Psoas muscle (tissue), 8 donors: Measurements from ENCODE around the gene OCA2. TPM values are rescaled to one million over a fixed set of nuclear protein-coding genes. Genes with fewer than 3 reads are reported as not detected.

Experiments
- ATAC-seq, 4 donors: fragments of 200-7000 bp; cut with Tn5 transposase; one replicate each; pipeline ENCODE4 v1.9.1; 2020; ENCODE audit warnings: moderate library complexity in 3 of 4, mild to moderate bottlenecking in 2 of 4
- DNase-seq, 2 donors: peaks; one replicate each; pipeline ENCODE4 v3.0.0-alpha.2; 2020
- H3K27ac ChIP-seq: fragments of 200-600 bp; one replicate; pipeline ENCODE4 v1.8.0; 2022
- H3K27me3 ChIP-seq, 3 donors: fragments of 200-600 bp in 1 of 3; one replicate each; pipeline versions ENCODE4 v1.6.1 to v1.8.0; 2013 to 2022; ENCODE audit warnings: low read length in 2 of 3, mild to moderate bottlenecking in 2 of 3, moderate library complexity in 1 of 3; ENCODE audit not compliant: insufficient read depth in 3 of 3
- H3K36me3 ChIP-seq, 2 donors: fragments of 200-600 bp in 1 of 2; one replicate each; pipeline versions ENCODE4 v1.6.1 to v1.8.0; 2013 to 2022; ENCODE audit warnings: low read depth in 1 of 2, mild to moderate bottlenecking in 1 of 2, moderate library complexity in 1 of 2; ENCODE audit not compliant: insufficient read depth in 1 of 2
- H3K4me1 ChIP-seq: fragments of 200-600 bp; one replicate; pipeline ENCODE4 v1.8.0; 2022
- H3K4me3 ChIP-seq: fragments of 200-600 bp; one replicate; pipeline ENCODE4 v1.8.0; 2022; ENCODE audit warnings: mild to moderate bottlenecking
- H3K9me3 ChIP-seq: fragments of 200-600 bp; one replicate; pipeline ENCODE4 v1.8.0; 2022
- WGBS, 3 donors: extraction: QIAGEN DNeasy Blood & Tissue Kit; methylation state at CpG; one replicate each; pipeline versions ENCODE4 v1.1.6 to v1.1.7; 2013; 5-methylcytosine and 5-hydroxymethylcytosine counted together
- intact Hi-C, 2 donors: fragments of 100-400 bp; cut with DNase I; formaldehyde crosslinking; loops; one replicate each; pipeline versions ENCODE4 v1.11.0 to v1.14.2; 2022
- polyA plus RNA-seq, 3 donors: library from polyadenylated mRNA; stranded (reverse); fragments of 200-250 nt; gene quantifications; one replicate each; pipeline ENCODE4 v1.2.3, GENCODE V29; 2013
- total RNA-seq, 4 donors: library from RNA; stranded (reverse); fragmentation: NEBNext Ultra II Directional in 2 of 4; extraction: Animal tissue kit (Norgen Biotek cat#: 25700) in 2 of 4; gene quantifications; one replicate each; pipeline versions ENCODE4 v1.2.1 to v1.2.4, GENCODE V29; 2021 to 2023
- TF ChIP-seq, protein P1 (sequence below): fragments of 200-600 bp; IDR thresholded peaks from one replicate; pipeline ENCODE4 v1.8.0; 2022; ENCODE audit warnings: antibody characterized with exemption
- donor health status: healthy with polysubstance abuse.
- donor health status: DM: no; HTN: no; CAD: no; lungs with moderate emphysema.
- donor health status: Bipolar disorder and iron deficiency.
- donor health status: healthy.
- donor health status: DM: yes; HTN: yes; CAD: no.
- donor health status: DM: no; HTN: no; CAD: no.
- donor health status: DM: no; HTN: no; CAD: no.
- donor health status: DM: yes; HTN: yes; CAD: no.

The OCA2 gene
- total and polyA plus RNA-seq, 7 donors, result 0.03 to 0.52 (median 0.17) TPM; not detected in 2

DNA sequence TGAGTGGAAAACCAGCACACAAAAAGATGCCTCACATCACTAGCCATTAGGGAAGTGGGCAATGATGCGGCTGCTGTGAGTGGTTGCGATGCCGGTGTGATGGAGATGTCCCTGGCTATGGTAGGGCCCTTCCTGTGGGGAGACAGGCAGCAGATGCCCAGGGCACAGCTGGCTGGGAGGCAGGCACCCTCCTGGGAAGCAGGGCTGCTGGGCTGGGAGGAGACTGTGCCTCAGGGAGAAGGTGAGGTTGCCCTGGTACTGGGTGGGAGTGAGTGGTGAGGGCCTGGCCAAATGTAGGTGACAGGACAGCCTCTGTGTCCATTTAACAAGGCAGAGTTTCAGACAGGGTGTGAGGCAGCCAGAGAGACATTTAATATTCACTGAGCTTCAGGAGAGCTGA lies 335.6 kb downstream of the OCA2 start:
- intact Hi-C loops, result loop anchor here in 1 of 2 donors (5.0 kb wide), 1 partner anchor 1229 kb away; no protein-coding TSS in a partner anchor
- TF ChIP-seq, protein P1, sequence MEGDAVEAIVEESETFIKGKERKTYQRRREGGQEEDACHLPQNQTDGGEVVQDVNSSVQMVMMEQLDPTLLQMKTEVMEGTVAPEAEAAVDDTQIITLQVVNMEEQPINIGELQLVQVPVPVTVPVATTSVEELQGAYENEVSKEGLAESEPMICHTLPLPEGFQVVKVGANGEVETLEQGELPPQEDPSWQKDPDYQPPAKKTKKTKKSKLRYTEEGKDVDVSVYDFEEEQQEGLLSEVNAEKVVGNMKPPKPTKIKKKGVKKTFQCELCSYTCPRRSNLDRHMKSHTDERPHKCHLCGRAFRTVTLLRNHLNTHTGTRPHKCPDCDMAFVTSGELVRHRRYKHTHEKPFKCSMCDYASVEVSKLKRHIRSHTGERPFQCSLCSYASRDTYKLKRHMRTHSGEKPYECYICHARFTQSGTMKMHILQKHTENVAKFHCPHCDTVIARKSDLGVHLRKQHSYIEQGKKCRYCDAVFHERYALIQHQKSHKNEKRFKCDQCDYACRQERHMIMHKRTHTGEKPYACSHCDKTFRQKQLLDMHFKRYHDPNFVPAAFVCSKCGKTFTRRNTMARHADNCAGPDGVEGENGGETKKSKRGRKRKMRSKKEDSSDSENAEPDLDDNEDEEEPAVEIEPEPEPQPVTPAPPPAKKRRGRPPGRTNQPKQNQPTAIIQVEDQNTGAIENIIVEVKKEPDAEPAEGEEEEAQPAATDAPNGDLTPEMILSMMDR, result no peak

DNA sequence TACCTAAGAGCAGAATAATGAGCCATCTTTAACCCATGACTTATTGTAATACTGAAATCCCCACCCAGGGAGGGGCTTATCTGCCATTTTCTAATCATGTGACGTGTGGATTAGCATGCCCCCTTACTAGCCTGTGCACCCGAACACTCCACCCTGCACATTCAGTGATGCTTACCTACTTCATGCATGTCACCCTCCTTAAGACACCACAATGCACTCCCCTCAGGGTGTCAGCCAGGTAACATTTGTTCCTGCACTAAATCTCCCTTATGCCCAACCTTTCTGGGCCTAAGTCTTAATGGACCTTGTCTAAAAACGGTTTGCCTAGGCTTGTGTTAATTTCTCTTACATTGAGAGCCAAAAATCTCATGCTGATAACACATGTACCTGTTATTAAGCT lies 336.6 kb downstream of the OCA2 start:
- no peaks in the 10 kb centered on the region for H3K9me3 ChIP-seq
- H3K4me1 ChIP-seq, result no peaks in the 10 kb centered on the region
- intact Hi-C loops, result loop anchor here in 1 of 2 donors (5.0 kb wide), 1 partner anchor 1230 kb away; no protein-coding TSS in a partner anchor
- no peak for DNase-seq
- H3K27ac ChIP-seq, result no peak overlapping the region
- H3K27me3 ChIP-seq, result no peaks in the 10 kb centered on the region
- 82 to 92% (median 83%) methylated on average over 3 of the region's 3 CpGs for WGBS, 3 donors
- TF ChIP-seq, protein P1, result no peak
- ATAC-seq, result no peak
- H3K36me3 ChIP-seq, result no peaks in the 10 kb centered on the region
- H3K4me3 ChIP-seq, result no peak overlapping the region

More for the DNA sequence above, 335.6 kb downstream of the OCA2 start:
- no peaks in the 10 kb centered on the region for H3K36me3 ChIP-seq
- H3K27ac ChIP-seq, result no peak overlapping the region
- no peaks in the 10 kb centered on the region for H3K9me3 ChIP-seq
- no peaks in the 10 kb centered on the region for H3K4me1 ChIP-seq
- no peaks in the 10 kb centered on the region for H3K27me3 ChIP-seq
- no peak for ATAC-seq
- 92 to 98% (median 97%) methylated on average over 3 of the region's 3 CpGs for WGBS, 3 donors
- no peak for DNase-seq
- no peak overlapping the region for H3K4me3 ChIP-seq

DNA sequence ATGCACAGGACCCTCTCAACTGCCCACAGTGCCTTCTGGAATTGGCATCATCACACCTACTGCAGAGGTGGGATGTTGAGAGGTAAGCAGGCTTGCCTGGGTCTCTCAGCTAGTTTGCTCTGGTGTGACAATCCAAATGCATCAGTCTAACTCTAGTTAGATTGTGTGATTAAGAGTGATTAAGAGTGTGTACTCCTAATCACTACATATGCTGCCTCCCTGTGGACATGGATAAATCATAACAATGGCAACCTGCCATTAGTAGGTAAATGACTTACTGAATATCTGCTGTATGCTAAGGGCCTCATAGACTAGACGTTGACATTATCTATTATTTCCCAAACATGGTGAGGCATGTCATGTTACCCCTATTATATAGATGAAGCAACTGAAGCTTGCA lies 342.1 kb downstream of the OCA2 start:
- ATAC-seq (no peak), DNase-seq (no peak)
- TF ChIP-seq, protein P1, result no peak
- intact Hi-C loops, result loop anchor here in 1 of 2 donors (10.0 kb wide), 1 partner anchor 62 kb away; no protein-coding TSS in a partner anchor
- Histone ChIP-seq H3K4me3 (no peak overlapping the region), H3K27ac (no peak overlapping the region), H3K9me3 (no peaks in the 10 kb centered on the region), H3K36me3 (no peaks in the 10 kb centered on the region), H3K27me3 (no peaks in the 10 kb centered on the region), H3K4me1 (no peaks in the 10 kb centered on the region)
- 75 to 81% (median 80%) methylated on average over 1 of the region's 1 CpG for WGBS, 3 donors

DNA sequence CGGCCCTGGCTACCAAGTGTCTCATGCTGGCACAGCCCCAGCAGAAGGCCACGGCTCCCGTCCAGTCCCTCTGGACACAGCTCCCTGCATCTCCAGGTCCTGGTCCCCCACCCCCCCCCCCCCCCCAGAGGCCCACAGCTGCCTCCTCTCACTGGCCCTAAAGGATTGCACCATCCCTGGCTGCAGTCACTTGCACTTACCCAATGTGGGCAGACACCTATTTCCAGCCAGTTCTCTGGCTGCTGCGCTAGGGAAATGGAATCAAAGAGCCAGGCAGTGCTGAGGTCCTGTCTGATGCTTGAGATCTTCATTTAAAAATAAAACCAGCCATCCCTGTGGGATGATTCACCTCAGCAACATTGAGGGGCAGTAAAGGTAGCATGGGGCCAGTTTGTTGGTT lies 346.4 kb downstream of the OCA2 start:
- TF ChIP-seq, protein P1, result no peak
- H3K27ac ChIP-seq, result no peak overlapping the region
- H3K4me1 ChIP-seq, result no peaks in the 10 kb centered on the region
- DNase-seq, result no peak
- intact Hi-C loops, result loop anchor here in 1 of 2 donors (10.0 kb wide), 1 partner anchor 58 kb away; no protein-coding TSS in a partner anchor
- no peak for ATAC-seq
- no peak overlapping the region for H3K4me3 ChIP-seq
- no peaks in the 10 kb centered on the region for H3K27me3 ChIP-seq
- WGBS, 3 donors, result 46 to 69% (median 56%) methylated on average over 4 of the region's 4 CpGs
- H3K36me3 ChIP-seq, result no peaks in the 10 kb centered on the region
- H3K9me3 ChIP-seq, result no peaks in the 10 kb centered on the region

DNA sequence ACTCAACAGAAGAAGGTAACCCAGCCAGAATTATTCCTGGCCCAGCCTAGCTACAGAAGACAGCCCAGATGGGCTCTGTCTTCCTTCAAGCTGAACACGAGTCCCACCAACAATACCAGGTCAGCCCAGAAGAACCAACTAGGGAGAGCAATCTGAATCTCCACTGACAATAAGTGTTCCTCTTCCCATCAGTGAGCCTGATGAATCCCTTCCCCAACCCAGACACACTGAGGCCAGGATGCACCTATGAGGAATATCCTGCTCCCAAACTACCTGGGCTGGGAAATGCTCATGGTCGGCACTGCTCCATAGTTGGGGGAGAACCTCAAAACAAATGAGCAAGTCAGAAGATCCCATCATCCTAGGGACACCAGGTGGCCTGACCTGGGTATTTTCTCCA lies 351.1 kb downstream of the OCA2 start:
- DNase-seq, result no peak

More for the DNA sequence above, 351.1 kb downstream of the OCA2 start:
- Histone ChIP-seq H3K4me3 (no peak overlapping the region), H3K9me3 (no peaks in the 10 kb centered on the region), H3K27ac (no peak overlapping the region), H3K27me3 (no peaks in the 10 kb centered on the region), H3K4me1 (no peaks in the 10 kb centered on the region), H3K36me3 (no peaks in the 10 kb centered on the region)
- intact Hi-C loops, result no loop called here
- no peak for ATAC-seq
- TF ChIP-seq, protein P1, result no peak
- WGBS, 3 donors, result 92 to 95% (median 95%) methylated on average over 2 of the region's 2 CpGs
